Trophoblast cell (in vitro differentiated cells and primary cell): ENCODE data around the gene LRRC18.

Experiments
- DNase-seq, 2 donors: peaks; one replicate each; pipeline ENCODE4 v3.0.0-alpha.2; 2016
- H2AFZ ChIP-seq: 2 replicates; pipeline ENCODE4 v1.6.1; 2013; ENCODE audit warnings: low read length, moderate library complexity, mild to moderate bottlenecking; ENCODE audit not compliant: insufficient read depth, poor library complexity
- H2AK5ac ChIP-seq: 2 replicates; pipeline ENCODE4 v1.6.1; 2013; ENCODE audit warnings: mild to moderate bottlenecking, low read length
- H2BK120ac ChIP-seq: 2 replicates; pipeline ENCODE4 v1.6.1; 2013; ENCODE audit warnings: low read length, mild to moderate bottlenecking, moderate library complexity; ENCODE audit not compliant: insufficient read depth, poor library complexity
- H2BK12ac ChIP-seq: 2 replicates; pipeline ENCODE4 v1.6.1; 2013; ENCODE audit warnings: mild to moderate bottlenecking, low read length, moderate library complexity
- H2BK5ac ChIP-seq: 2 replicates; pipeline ENCODE4 v1.6.1; 2013; ENCODE audit warnings: low read length, low read depth, moderate library complexity, mild to moderate bottlenecking; ENCODE audit not compliant: poor library complexity
- H3K14ac ChIP-seq: 2 replicates; pipeline ENCODE4 v1.6.1; 2013; ENCODE audit warnings: mild to moderate bottlenecking, low read length
- H3K18ac ChIP-seq: 2 replicates; pipeline ENCODE4 v1.6.1; 2013; ENCODE audit warnings: mild to moderate bottlenecking, low read length
- H3K23ac ChIP-seq: 2 replicates; pipeline ENCODE4 v1.6.1; 2013; ENCODE audit warnings: low read length
- H3K27ac ChIP-seq: 2 replicates; pipeline ENCODE4 v1.5.1; 2013; ENCODE audit warnings: low read depth, mild to moderate bottlenecking, inconsistent platforms, low read length, moderate library complexity
- H3K27me3 ChIP-seq: 2 replicates; pipeline ENCODE4 v1.6.1; 2013; ENCODE audit warnings: inconsistent platforms, mild to moderate bottlenecking, low read length, moderate library complexity; ENCODE audit not compliant: insufficient read depth
- H3K36me3 ChIP-seq, 2 experiments: 1 replicate in 1 of 2; 2 replicates in 1 of 2; pipeline ENCODE4 v1.6.1; 2013; ENCODE audit warnings: low read length in 2 of 2, mild to moderate bottlenecking in 2 of 2, moderate library complexity in 1 of 2; ENCODE audit not compliant: insufficient read depth in 2 of 2, control insufficient read depth in 1 of 2
- H3K4ac ChIP-seq: 2 replicates; pipeline ENCODE4 v1.6.1; 2013; ENCODE audit warnings: low read depth, mild to moderate bottlenecking, low read length, moderate library complexity
- H3K4me1 ChIP-seq, 2 experiments: 1 replicate in 1 of 2; 2 replicates in 1 of 2; pipeline ENCODE4 v1.6.1; 2013; ENCODE audit warnings: low read length in 2 of 2, mild to moderate bottlenecking in 2 of 2, moderate library complexity in 1 of 2; ENCODE audit not compliant: insufficient read depth in 2 of 2, control insufficient read depth in 1 of 2
- H3K4me2 ChIP-seq: 2 replicates; pipeline ENCODE4 v1.6.1; 2013; ENCODE audit warnings: inconsistent platforms, mild to moderate bottlenecking, low read length, moderate library complexity
- H3K4me3 ChIP-seq: 2 replicates; pipeline ENCODE4 v1.5.1; 2013; ENCODE audit warnings: mild to moderate bottlenecking, low read depth, low read length, inconsistent platforms
- H3K79me1 ChIP-seq: one replicate; pipeline ENCODE4 v1.6.1; 2013; ENCODE audit warnings: low read length
- H3K79me2 ChIP-seq: 2 replicates; pipeline ENCODE4 v1.6.1; 2013; ENCODE audit warnings: low read length, mild to moderate bottlenecking; ENCODE audit not compliant: control insufficient read depth, insufficient read depth, poor library complexity
- H3K9ac ChIP-seq: 2 replicates; pipeline ENCODE4 v1.6.1; 2013; ENCODE audit warnings: mild to moderate bottlenecking, low read length
- H3K9me3 ChIP-seq: 2 replicates; pipeline ENCODE4 v1.6.1; 2013; ENCODE audit warnings: low read depth, mild to moderate bottlenecking, control low read depth, inconsistent platforms, low read length; ENCODE audit not compliant: insufficient read depth
- H4K12ac ChIP-seq: 2 replicates; pipeline ENCODE4 v1.6.1; 2013; ENCODE audit warnings: low read depth, mild to moderate bottlenecking, low read length, moderate library complexity
- H4K8ac ChIP-seq: 2 replicates; pipeline ENCODE4 v1.6.1; 2013; ENCODE audit warnings: low read depth, mild to moderate bottlenecking, low read length, moderate library complexity
- H4K91ac ChIP-seq: one replicate; pipeline ENCODE4 v1.6.1; 2013; ENCODE audit warnings: low read depth, mild to moderate bottlenecking, low read length, moderate library complexity
- WGBS: extraction: QIAGEN DNeasy Blood & Tissue Kit; methylation state at CpG from one replicate; pipeline ENCODE4 v1.1.7; 2013; ENCODE audit warnings: missing lambda C conversion rate; ENCODE audit not compliant: insufficient read length, insufficient coverage; ENCODE audit errors: extremely low coverage; 5-methylcytosine and 5-hydroxymethylcytosine counted together

Gene LRRC18

DNA sequence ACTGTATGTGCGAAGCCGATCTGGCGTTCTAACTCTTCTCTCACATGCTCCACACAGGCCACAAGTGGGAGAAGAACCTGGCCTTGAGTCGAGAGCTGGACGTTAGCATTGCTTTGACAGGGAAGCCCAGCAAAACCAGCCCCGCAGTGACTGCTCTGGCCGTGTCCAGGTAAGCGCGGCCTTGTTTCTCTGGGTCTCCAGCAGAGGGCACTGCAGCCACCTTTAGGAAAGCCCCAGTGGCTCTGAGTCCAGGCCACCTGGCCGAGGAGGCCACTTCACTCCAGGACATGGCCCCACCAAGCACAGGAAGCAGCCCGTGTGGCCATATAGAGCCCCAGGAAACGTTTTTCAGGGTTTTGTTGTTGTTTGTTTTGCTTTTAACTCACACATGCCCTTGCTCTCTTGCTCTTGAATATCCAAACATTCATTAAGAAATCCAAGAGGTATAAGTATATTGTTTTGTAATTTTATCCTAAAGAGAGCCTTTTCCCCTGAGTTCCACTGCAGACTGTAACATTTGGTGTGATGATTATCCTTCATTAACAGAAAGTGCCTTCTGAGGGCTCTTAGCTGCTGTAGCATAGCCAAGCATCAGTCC, 41.8 kb upstream of the LRRC18 start:
- no peaks in the 10 kb centered on the region for H3K9me3 ChIP-seq
- H3K4ac ChIP-seq, result no peak overlapping the region
- no peak overlapping the region for H3K4me3 ChIP-seq
- no peak overlapping the region for H2BK5ac ChIP-seq
- no CpG with 5 or more reads among the region's 12 CpGs for WGBS
- no peaks in the 10 kb centered on the region for H3K36me3 ChIP-seq
- no peak overlapping the region for H2BK120ac ChIP-seq
- H3K79me2 ChIP-seq, result no peaks in the 10 kb centered on the region
- no peak overlapping the region for H3K23ac ChIP-seq
- no peak overlapping the region for H2AFZ ChIP-seq
- H4K12ac ChIP-seq, result no peak overlapping the region
- DNase-seq, result peak; percentile 51 to 73
- H3K4me2 ChIP-seq, result no peak overlapping the region
- no peaks in the 10 kb centered on the region for H3K79me1 ChIP-seq
- H3K18ac ChIP-seq, result no peak overlapping the region
- no peak overlapping the region for H3K27ac ChIP-seq
- H4K8ac ChIP-seq, result no peak overlapping the region
- no peaks in the 10 kb centered on the region for H3K4me1 ChIP-seq
- H4K91ac ChIP-seq, result no peak overlapping the region
- H3K14ac ChIP-seq, result no peak overlapping the region
- H2BK12ac ChIP-seq, result no peak overlapping the region
- no peak overlapping the region for H3K9ac ChIP-seq
- no peaks in the 10 kb centered on the region for H3K27me3 ChIP-seq
- H2AK5ac ChIP-seq, result no peak overlapping the region

DNA sequence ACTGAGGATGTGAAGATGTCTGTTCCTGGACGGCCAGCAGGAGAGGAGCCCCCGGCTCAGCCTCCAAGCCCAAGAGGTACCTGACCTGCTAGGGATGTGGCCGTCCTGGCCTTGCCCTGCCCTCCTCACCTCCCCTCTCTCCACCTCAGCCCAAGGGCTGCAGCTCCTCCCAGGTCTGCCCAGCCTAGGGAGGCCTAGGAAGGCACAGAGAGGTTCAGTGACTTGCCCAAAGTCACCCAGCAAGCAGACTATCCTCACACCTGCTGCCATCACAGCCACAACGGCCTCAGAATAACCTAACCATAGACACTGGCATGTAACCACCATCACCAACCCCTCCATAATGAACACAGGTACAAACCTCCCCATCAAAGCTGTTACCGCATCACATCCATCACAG, 38.7 kb upstream of the LRRC18 start:
- Histone ChIP-seq H4K8ac (no peak overlapping the region), H2AFZ (no peak overlapping the region), H3K4ac (no peak overlapping the region), H3K27ac (no peak overlapping the region), H3K4me1 (no peaks in the 10 kb centered on the region), H3K23ac (no peak overlapping the region), H3K9ac (no peak overlapping the region), H3K79me1 (no peaks in the 10 kb centered on the region), H3K27me3 (no peaks in the 10 kb centered on the region), H3K4me2 (no peak overlapping the region), H2BK5ac (no peak overlapping the region), H3K79me2 (no peaks in the 10 kb centered on the region), H3K14ac (no peak overlapping the region), H2AK5ac (no peak overlapping the region), H3K36me3 (no peaks in the 10 kb centered on the region), H3K4me3 (no peak overlapping the region), H3K9me3 (no peaks in the 10 kb centered on the region), H4K12ac (no peak overlapping the region), H4K91ac (no peak overlapping the region), H3K18ac (no peak overlapping the region), H2BK12ac (no peak overlapping the region), H2BK120ac (no peak overlapping the region)
- no CpG with 5 or more reads among the region's 5 CpGs for WGBS
- no peak for DNase-seq

DNA sequence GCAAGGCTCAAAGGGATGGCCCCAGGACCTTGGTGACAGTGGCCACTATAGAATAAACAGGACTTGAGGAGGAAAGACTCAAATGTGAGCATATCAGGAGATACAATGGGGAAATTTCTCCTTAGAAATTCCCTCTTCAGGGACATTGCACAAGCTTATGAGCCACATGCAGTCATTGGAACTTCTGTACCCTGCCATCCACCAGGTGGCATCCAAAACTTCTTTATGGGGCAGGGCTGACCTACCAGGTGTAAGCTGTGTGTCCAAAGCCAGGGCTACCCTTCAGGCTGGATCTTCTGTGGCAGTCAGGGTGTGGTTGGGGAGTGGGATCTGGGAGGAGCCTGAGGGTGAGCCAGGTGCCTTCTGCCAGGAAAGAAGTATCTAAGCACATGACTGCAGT, 36.6 kb upstream of the LRRC18 start:
- no peak overlapping the region for H3K9ac ChIP-seq
- H2AK5ac ChIP-seq, result no peak overlapping the region
- no peak overlapping the region for H3K14ac ChIP-seq
- H3K36me3 ChIP-seq, result no peaks in the 10 kb centered on the region
- H2BK12ac ChIP-seq, result no peak overlapping the region
- no peak overlapping the region for H3K18ac ChIP-seq
- no peak overlapping the region for H2BK5ac ChIP-seq
- H3K27ac ChIP-seq, result no peak overlapping the region
- H3K79me2 ChIP-seq, result no peaks in the 10 kb centered on the region
- H2BK120ac ChIP-seq, result no peak overlapping the region
- H3K4me2 ChIP-seq, result no peak overlapping the region
- no peak overlapping the region for H3K4ac ChIP-seq
- no peaks in the 10 kb centered on the region for H3K27me3 ChIP-seq
- no peak overlapping the region for H4K8ac ChIP-seq
- H3K4me1 ChIP-seq, result no peaks in the 10 kb centered on the region
- no peak overlapping the region for H3K4me3 ChIP-seq
- H2AFZ ChIP-seq, result no peak overlapping the region
- H3K23ac ChIP-seq, result no peak overlapping the region
- no peak overlapping the region for H4K12ac ChIP-seq
- no peaks in the 10 kb centered on the region for H3K9me3 ChIP-seq
- no peak overlapping the region for H4K91ac ChIP-seq
- no peaks in the 10 kb centered on the region for H3K79me1 ChIP-seq
- no peak for DNase-seq

DNA sequence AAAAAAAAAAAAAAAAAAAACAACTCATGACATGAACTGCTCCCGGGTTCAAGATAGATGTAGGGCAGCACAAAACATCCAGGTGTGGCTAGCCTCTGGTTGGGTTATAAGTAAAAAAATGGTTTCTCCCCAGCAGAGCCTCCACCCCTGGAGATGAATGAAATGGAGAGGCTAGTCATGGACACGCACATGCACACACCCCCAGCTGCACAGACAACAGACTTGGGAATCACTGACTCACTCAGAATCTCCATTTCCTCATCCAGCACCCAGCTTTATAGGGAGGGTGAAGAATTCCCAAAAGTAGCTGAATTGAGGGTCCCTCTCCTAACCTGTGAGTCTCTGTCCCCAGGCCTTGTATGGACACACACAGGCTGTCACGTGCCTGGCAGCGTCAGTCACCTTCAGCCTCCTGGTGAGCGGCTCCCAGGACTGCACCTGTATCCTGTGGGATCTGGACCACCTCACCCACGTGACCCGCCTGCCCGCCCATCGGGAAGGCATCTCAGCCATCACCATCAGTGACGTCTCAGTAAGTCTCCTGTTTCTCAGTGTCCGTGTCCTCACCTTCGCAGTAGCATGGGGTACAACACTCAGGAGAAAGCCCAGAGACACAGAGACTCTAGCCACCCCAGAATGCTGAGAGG, 35.0 kb upstream of the LRRC18 start:
- H3K36me3 ChIP-seq, result no peaks in the 10 kb centered on the region
- no peak overlapping the region for H2AFZ ChIP-seq
- H3K18ac ChIP-seq, result no peak overlapping the region
- no peaks in the 10 kb centered on the region for H3K79me1 ChIP-seq
- no peak overlapping the region for H3K27ac ChIP-seq
- H4K8ac ChIP-seq, result no peak overlapping the region
- no peak overlapping the region for H3K14ac ChIP-seq
- H3K23ac ChIP-seq, result no peak overlapping the region
- H2AK5ac ChIP-seq, result no peak overlapping the region
- H4K12ac ChIP-seq, result no peak overlapping the region
- no peak overlapping the region for H2BK5ac ChIP-seq
- no peaks in the 10 kb centered on the region for H3K9me3 ChIP-seq
- H3K4ac ChIP-seq, result no peak overlapping the region
- H2BK12ac ChIP-seq, result no peak overlapping the region
- H3K4me2 ChIP-seq, result no peak overlapping the region
- H2BK120ac ChIP-seq, result no peak overlapping the region
- H3K9ac ChIP-seq, result no peak overlapping the region
- H3K79me2 ChIP-seq, result no peaks in the 10 kb centered on the region
- H3K4me1 ChIP-seq, result no peaks in the 10 kb centered on the region
- no peak overlapping the region for H4K91ac ChIP-seq
- DNase-seq, result no peak
- no CpG with 5 or more reads among the region's 12 CpGs for WGBS
- H3K27me3 ChIP-seq, result no peaks in the 10 kb centered on the region
- no peak overlapping the region for H3K4me3 ChIP-seq
